Glomerular visceral epithelial cell (primary cell): ENCODE results near the gene ANKRD31.
"Not testable (repeated sequence)": the region's sequence is repeated elsewhere in the genome, so short reads cannot be mapped to it uniquely, and the experiment has no call there.

Experiments used
- DNase-seq: peaks from one replicate; pipeline ENCODE4 v3.0.0-alpha.2; 2016; ENCODE audit errors: extremely low spot score

Gene ANKRD31, protein sequence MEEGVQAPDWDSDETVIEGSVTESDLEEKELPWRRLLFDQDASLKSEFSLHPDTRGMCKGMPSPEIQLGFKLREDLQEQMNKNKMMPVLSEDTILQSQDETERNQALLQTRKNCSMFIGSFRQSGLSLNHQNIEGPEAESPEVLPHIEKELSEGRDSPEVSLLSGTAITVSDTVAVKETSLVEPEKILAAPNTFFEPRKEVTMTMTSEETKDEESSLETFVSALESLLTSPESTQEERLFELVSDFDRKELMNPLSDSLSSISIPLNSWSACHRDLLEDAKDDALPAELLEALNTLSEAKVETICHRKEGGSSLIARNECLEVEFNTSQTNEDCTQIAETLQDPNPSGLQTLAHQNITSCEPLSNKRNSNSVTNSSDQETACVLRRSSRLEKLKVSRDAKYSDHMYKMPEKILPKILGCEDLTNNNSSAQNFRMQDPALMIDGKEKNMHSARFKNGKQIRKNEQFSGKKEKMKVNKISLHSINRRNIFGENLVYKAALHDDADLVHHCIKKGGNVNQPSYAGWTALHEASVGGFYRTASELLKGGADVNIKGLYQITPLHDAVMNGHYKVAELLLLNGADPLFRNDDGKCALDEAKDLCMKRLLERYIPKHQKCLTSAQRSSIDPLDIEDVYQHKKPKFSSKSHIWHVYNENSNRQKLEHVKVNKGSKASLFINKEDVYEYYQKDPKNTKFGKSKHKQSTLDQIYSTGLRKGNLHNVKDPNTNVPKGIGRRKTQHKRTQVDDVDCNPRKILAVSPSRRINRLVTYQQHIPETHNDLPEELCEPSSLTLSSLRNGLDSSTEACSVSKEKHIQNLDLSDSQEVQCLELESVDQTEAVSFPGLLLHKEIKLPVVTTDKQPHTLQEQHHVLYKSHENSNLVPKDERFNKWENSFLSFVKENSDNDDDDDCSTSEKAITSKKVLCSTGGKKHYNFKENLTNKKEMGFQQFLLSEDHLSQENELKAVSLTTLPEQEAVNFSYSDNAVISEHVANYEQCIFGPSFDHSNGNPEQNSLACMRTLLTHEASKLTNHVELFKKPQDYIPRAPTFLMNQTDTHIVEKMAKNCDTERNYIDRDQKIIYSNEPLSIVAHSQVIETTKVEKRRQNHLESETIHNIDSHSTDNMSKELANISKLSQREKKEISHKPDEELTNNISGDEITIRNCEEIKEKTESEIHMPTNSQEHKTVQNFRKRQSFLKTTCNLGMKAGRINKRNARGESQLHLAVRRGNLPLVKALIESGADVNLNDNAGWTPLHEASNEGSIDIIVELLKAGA (N-terminal part only)

DNA sequence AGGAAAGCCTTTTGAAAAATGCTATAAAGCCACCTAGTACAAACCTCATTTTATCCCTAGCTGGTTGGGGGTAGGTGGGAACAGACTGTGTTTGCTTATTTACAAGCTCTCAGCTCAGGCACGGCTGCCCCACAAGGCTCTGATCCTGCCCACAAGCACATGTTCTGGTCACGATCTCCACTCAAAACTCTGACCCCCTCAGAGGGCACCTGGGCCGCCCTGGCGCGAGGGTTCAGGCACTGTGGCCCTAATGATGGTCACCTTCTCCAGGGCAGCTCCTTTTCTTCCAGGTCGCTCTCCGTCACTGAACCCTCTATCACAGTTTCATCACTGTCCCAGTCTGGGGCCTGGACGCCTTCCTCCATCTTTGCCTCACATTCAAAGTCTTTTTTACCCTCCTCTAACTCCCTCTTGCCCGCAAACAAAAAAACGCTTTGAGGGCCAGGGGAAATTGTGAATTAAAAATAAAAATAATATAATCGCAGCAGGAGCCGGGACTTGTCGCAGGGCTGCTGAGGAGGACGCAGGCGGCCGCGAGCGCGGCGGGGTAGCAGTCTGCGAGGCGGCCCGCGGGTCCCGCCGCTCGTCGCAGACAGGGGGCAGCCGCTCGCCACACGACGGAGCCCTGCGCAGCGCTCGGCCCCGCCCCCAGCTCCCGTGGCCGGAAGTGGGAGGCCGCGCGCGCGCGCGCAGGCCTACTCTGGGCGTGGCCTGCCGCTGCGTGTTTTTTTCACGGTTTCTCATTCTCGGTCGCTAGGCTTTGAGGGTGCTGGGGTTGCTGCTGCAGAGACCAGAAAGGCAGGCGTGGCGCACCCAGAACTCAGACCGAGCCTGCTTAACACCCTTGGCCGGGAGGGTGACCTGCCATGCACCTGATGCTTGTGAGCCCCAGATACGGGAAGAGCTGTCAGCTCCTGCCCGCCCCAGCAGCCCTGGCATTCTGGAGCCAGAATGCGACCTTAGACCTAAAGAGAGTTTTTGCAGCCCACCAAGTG lies at the start of gene ANKRD31:
Gene ANKRD31, minus strand, starts transcription at position 557 of the 995 bp plus-strand sequence. Its CDS starts 192 bp downstream, at position 365.
- peak; percentile 86 for DNase-seq

DNA sequence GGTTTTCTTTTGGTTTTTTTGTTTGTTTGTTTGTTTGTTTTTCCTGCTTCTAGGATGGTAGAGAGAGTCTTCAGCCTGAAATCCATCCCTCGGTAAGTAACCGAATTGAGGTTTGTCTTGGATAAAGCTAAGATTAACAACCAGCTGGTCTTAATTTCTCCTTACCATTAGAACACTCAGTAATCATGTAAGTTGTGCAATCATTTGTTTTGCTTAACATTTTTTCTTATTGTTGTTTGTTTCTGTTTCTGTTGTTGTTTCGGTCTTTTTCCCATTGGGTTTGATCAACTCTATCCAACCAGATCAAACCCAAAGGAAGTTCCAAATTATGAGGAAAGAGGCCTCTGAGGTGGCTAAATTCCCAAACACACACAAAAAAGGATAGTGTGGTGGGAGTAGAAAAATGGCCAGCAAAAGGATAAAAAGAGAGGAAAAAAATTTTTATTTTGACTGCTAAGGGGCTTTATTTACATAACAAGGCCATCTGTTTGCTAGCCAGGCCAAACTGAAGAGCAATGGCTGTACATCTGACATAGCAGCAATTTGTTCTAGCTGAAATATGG lies 49.6 kb upstream of the ANKRD31 start:
- no peak for DNase-seq

DNA sequence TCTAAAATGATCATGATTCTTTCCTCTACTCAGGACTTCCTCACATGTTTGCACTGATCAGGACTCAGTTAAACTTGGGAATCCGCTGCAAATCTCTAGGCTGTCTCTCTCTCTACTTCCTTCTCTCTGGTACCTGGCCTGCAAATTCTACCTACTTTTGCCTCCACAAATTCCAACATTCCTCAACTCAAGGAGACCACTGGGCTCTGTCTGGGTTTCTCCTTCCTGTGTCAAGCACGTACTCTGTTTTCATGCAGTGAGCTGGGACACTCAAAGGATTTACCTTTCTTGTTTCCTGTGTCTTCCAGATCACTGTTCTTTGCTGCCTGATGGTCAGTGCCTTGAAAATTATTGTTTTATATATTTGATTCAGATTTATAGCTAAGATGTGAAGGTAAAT lies 45.9 kb upstream of the ANKRD31 start:
- no peak for DNase-seq

DNA sequence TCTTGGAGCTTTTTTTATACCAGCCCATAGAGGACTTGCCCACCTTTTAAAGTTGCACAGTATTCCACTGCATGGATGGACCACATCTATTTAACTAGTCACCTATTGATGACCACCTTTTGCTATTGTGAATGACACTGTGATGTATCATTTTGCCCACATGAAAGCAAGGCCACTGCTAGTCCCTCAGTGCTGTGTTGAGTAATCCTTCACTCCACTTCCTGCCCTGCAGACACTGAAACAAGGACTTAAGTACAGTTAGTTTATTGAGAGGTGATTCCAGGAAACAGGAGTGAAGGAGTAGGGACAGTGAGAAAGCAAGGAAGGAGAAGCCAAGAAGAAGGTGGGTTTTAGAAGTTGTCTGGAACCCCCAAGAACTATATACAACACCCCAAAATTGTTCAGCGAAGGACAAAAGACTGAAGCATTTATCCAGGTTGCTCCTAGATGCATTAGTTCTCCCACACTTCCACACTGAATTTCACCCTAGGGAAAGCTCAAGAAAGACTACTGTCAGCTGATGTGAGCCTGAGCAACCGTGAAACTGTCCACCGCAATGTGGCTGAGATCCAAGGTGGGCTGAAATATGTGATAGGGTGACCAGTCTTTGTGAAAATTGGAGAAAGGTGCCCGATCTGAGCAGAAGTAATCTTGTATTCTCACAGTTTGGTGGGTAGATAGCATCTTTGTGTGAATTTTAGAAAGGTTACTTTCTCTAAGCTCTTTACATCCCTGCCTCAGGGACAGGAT lies 45.2 kb upstream of the ANKRD31 start:
- peak; percentile 77 for DNase-seq

- DNase-seq: no peak
Observed at GRCh38 chr5:75279321-75279720, 42.6 kb upstream of the ANKRD31 start.

DNA sequence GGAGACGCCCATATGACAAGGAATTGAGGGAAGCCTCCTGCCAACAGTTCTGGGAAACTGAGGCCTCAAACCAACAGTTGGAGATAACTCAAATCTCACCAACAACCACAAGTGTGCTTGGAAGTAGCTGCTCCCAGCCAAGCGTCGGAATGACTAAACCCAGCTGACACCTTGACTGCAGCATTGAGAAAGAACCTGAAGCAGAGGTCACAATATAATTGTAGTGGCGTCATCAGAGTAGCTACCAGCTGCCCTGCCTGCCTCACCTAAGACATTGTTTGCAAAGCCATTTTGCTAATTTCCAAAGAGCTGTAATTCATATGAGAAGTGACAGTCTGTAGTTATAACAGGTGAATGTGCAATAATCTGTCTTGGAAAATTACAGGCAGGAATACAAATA lies 40.8 kb upstream of the ANKRD31 start:
- no peak for DNase-seq

GRCh38 chr5:75275756-75276155 lies 39.1 kb upstream of the ANKRD31 start:
- DNase-seq: no peak

DNA sequence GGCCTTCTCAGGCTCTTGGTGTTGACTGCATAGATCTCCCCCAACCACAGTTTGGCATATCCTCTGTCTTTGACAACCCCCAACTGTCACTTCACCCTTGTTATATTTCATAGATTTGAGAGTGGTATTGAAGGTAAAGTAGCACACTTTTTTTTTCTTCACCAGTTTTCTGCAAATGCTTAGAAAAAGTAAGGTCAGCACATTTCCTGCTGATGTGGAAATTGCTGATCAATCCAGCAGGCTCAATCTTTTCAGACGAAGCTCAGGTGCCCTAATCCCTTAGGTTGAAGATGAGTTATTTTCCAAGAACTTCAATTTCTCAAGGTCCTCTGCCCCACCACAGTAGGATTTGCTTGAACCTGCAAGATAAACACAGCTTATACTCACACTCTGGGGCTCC lies 38.5 kb upstream of the ANKRD31 start:
- no peak for DNase-seq

- no peak for DNase-seq
Observed at GRCh38 chr5:75274486-75274885, 37.8 kb upstream of the ANKRD31 start.

DNA sequence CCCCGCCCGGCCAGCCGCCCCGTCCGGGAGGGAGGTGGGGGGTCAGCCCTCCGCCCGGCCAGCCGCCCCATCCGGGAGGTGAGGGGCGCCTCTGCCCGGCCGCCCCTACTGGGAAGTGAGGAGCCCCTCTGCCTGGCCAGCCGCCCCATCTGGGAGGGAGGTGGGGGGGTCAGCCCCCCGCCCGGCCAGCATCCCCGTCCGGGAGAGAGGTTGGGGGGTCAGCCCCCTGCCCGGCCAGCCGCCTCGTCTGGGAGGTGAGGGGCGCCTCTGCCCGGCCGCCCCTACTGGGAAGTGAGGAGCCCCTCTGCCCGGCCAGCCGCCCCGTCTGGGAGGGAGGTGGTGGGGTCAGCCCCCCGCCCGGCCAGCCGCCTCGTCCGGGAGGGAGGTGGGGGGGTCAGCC lies 33.9 kb upstream of the ANKRD31 start:
- DNase-seq: not testable (repeated sequence)

GRCh38 chr5:75265731-75266130 lies 29.1 kb upstream of the ANKRD31 start:
- peak; percentile 55 for DNase-seq

GRCh38 chr5:75262271-75262670 lies 25.6 kb upstream of the ANKRD31 start:
- peak; percentile 43 for DNase-seq

DNA sequence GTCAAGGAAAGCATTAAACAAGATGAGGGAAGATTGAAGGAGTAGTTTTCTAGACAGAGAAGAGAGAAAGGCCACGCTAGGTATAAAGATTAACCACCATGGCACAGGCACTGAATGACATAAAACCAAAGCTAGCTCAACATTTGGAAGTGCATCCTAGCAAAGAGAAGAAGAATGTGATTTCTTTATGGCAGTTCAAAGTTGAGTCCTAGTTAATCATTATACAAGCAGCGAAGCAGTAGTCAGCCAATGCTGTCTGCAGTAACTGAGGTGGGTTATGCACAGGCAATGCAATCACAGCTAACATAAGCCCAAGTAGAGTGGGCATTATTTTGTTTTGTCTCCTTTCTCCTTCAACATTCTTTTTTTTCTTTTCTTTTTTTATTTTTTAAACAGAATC lies 24.0 kb upstream of the ANKRD31 start:
- peak; percentile 51 for DNase-seq

- DNase-seq: not testable (repeated sequence)
Observed at GRCh38 chr5:75250452-75250851, 13.8 kb upstream of the ANKRD31 start.

- DNase-seq: no peak
Observed at GRCh38 chr5:75245023-75245422, 8.3 kb upstream of the ANKRD31 start.

DNA sequence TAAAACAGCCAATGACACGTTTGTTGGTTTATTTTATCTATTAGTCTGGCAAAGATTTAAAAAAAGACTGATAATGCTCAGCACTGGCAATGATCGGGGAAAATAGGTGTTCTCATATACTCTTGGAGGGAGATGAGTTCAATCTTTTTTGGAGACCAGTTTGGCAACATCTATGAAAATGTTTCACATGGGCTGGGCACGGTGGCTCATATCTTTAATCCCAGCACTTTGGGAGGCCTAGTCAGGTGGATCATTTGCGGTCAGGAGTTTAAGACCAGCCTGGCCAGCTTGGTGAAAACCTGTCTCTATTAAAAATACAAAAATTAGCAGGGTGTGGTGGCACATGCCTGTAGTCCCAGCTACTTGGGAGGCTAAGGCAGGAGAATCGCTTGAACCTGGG lies 6.8 kb upstream of the ANKRD31 start:
- DNase-seq: no peak

- DNase-seq: no peak
Observed at GRCh38 chr5:75243100-75243499, 6.4 kb upstream of the ANKRD31 start.

DNA sequence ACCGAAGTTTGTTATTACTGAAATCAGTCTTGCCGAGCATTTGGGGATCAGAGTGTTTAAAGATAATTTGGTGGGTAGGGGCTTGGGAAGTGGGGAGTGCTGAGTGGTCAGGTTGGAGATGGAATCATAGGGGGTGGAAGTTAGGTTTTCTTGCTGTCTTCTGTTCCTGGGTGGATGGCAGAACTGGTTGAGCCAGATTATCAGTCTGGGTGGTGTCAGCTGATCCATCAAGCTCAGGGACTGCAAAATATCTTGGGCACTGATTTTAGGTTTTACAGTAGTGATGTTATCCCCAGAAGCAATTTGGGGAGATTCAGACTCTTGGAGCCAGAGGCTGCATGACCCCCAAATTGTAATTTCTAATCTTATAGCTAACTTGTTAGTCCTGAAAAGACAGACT lies 5.4 kb upstream of the ANKRD31 start:
- DNase-seq: no peak

GRCh38 chr5:75239681-75240080 lies 3.0 kb upstream of the ANKRD31 start:
- DNase-seq: peak; percentile 39

DNA sequence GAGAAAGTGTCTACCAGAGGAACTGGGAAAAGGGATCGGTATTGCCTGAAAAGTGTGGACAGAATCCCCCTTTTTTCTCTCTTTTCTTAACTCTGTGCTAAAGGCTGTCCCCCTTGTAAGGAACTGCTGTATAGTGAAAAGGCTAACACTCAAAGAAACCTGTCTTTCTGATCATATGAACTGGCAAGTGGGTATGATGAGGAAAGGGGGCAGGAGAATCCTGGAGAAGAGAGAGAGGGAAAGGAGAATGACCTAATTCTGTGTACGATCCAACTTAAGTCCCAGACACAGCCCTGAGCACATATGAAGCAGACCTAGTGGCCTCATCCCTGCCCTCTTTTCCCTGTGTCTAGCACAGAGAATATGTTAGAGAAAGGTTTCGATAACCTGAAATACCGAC lies 967 bp downstream of the ANKRD31 start:
- DNase-seq: no peak
